IPS-NIHi11 (cell line): Measurements from ENCODE around the gene CYP1A1.

Experiments used
- DNase-seq: peaks from one replicate; pipeline ENCODE4 v3.0.0; 2012; ENCODE audit warnings: mixed read lengths, low spot score

CYP1A1 gene, protein sequence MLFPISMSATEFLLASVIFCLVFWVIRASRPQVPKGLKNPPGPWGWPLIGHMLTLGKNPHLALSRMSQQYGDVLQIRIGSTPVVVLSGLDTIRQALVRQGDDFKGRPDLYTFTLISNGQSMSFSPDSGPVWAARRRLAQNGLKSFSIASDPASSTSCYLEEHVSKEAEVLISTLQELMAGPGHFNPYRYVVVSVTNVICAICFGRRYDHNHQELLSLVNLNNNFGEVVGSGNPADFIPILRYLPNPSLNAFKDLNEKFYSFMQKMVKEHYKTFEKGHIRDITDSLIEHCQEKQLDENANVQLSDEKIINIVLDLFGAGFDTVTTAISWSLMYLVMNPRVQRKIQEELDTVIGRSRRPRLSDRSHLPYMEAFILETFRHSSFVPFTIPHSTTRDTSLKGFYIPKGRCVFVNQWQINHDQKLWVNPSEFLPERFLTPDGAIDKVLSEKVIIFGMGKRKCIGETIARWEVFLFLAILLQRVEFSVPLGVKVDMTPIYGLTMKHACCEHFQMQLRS

DNA sequence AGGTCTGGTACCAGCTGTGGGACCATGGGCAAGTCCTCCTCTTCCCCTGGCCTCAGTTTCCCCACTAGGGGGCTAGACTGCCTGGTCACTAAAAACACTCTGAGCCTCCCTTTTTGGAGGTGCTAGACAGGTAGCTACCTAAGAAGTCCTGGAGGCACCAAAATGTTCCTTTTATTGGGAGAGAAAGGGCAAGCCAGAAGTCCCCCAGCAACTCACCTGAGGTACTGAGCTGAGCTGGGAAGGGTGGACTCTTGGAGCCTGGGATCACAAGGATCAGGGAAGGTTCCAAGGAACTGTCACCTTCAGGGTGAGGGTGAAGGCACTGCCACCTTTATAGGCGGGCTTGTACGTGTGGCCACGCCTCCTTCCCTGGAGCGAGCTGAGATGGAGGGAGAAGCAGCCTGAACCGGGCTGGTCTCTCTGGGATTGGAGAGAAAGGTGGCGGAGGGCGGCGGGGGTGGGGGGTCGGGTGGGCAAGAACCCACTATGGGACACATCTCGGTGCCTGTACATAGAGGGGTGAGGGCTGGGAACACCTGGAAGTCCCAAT, at the start of gene CYP1A1:
Gene CYP1A1 (minus strand): TSS at position 304 of the 550 bp plus-strand sequence. CDS start 2,431 bp downstream, outside the sequence.
- peak; percentile 68 for DNase-seq

DNA sequence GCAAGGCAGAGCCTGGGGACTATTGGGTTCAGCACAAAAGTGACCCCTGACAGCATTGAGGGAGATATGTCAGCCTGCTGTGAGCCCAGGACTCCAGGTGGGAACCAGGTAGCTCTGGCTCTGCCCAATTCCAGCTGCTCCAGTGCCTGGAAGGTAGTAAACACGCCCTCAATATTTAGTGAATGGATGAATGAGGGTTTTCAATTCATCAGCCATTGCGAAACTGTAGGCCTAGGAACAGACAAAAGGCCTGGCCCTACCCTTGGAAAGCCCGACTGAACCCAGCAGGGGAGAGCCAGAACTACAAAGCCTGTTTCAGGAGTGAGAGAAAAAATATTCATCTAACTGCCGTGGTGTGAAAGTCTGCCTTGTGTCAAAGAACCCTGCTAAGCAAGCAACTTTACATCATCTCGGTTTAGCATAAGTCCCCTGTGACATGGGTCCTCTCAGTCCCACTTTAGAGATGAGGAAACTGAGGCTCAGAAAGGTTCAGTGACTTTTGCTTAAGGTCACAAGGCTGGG, 48.5 kb upstream of the CYP1A1 start:
- DNase-seq, result peak; percentile 60

DNA sequence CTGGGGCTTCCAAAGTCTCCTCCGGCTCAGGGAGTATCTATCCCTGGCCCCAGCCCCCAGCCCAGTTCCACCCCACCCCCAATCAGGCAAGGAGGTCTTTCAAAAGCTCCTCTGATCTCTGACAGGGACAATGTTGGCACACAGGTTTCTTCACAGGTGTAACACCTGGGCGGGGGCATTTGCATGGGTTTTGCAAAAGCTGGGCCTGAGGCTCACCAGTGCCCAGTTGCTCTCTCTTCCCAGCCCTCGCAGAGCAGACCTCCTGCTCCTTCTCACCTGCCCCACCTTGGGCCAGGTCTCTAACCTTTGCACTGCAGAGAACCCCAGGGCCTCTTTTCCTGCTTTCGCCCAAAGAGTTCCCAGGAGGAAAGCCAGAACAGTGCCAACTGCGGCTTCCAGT, 48.0 kb upstream of the CYP1A1 start:
- DNase-seq, result no peak

DNA sequence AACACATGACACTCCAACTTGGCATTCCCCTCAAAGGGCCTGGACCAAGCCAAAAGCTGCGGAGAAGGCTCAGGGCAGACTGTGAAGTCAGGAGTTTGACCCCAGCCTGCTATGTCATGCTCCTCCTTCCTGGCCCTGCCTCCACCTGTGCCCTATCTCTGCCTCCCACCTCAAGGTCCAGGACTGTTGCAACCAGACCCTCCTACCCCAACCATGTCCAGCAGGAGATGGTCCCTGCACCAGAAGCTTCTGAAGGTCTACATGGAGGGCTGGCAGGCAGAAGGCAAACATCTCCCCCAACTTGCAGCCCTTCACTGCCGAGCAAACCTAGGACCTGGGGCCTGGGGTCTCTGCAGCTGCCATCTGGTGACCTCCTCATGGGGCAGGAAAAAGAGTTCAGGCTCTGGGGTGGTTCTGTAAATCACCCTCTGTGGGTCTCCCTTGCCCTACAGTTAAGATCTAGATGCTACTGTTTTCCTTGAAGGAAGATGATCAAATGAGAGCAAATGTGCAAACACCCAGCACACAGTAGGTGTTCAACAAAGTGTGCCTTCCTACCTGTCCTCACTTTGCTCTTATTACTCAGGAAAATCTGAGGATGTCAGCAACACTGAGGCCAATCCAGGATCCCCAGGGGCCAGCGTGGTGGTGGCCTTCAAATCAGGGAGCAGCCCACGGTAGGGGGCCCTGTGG, 45.0 kb upstream of the CYP1A1 start:
- DNase-seq, result no peak

DNA sequence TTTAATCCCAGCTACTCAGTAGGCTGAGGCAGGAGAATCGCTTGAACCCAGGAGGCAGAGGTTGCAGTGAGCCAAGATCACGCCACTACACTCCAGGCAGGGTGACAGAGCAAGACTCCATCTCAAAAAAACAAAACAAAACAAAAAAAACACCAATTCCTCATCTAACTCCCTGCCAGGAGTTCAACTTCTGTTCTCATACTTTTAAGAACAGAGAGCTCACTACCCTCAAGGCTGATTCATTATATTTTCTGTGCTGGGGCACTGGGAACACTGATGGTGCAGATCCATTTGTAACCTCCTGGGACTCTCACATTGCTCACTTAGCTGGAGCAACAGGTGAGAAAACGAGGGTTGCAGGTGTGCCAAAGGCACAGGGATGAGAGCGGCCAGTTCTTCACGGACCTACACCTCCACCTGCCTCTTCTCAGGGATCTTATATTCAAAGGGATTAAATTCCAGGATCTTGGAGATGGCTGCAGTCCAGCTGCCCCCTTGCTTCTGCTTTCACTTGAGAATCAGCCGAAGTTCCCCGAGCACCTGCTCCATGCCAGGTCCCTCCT, 44.2 kb upstream of the CYP1A1 start:
- DNase-seq, result no peak

DNA sequence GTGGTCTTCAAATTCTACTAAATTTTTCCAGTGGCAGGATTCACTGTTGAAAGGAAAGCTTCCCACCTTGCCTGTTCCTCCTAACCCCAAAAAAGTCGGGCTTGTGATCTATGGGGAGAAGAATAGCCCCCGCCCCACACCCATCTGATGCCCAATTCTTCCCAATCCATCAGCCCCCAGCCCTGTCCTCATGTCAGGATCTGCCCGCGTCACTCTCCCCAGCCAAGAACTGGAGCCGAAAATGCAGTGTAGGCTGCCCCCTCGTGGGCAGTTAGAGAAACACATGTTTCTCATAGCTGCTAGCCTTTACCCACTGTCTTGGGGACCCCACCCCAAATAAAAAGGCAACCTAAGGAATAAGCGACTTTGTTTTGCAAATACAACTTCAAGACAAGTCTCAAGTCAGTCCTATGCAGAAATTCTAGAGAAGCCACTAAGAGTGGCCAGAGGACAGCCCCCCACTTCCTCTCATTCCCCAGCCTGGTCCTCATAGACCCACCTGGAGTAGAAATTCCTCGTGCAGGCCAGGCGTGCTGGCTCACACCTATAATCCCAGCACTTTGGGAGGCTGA, 43.5 kb upstream of the CYP1A1 start:
- peak; percentile 79 for DNase-seq

DNA sequence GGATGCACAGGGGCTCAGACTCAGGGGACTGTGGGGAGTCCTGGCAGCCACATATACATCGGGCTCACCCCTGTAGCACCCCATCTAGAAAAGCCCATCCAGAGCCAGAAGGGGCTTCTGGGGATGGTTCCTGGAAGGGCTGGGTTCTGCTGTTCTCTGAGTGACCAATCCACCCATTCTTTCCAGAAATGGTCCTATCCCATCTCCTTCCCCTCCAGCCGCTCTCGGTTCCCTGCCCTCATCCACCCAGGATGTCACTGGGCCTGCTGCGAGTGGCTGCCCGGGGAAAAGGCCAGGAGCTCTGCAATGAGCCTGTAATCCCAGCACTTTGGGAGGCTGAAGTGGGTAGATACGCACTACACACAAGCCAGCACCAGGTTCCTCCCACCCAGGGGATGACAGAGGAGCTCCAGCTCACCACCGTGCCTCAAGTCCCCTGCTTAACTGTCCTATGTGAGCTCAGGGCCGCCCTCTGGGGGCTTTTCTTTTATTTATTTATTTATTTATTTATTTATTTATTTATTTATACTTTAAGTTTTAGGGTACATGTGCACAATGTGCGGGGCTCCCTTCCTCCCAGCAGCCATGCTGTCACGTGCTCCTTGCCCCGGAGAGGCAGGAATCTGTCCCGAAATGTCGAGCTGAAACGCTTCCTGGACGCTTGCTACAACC, 42.9 kb upstream of the CYP1A1 start:
- DNase-seq, result no peak

DNA sequence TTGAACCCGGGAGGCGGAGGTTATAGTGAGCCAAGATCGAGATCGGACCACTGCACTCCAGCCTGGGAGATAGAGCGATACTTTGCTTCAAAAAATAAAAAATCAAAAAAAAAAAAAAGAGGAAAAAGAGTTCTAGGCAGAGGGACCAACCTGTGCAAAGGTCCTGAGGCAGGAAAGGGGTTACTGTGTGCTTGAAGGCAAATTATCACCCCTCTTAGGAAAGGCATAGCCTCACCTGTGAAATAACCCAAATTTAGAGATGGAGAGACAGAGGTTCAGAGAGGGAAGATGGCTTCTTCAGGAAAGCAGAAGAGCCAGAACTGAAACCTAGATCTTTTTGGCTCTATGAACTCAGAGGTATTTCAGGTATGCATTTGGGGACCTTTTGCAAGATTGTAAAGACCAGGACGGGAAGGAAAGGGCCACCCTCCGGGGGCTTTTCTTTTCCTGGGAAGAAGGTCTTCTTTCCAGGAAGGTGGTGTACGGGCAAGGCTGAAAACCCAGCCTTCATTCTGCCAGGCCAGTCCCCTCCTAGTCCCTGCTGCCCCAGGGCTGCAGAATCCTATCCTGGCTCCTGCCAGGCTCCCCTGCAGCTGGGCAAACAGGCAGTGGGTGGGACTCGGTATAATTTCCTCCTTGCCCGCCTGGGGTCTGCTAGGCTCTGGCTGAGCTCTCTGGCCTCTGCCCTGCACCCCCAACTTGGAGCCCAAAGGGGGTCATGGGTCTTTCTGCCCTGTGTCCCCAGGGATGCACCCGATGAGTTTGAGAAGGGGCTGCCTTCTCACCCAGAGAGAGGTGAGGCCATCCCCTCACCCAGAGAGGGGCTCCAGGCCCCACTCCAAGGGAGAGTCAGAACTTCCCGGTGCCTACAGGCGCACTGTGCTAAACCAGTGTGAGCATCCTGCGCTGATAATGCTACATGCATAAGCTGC, 42.1 kb upstream of the CYP1A1 start:
- DNase-seq, result no peak

DNA sequence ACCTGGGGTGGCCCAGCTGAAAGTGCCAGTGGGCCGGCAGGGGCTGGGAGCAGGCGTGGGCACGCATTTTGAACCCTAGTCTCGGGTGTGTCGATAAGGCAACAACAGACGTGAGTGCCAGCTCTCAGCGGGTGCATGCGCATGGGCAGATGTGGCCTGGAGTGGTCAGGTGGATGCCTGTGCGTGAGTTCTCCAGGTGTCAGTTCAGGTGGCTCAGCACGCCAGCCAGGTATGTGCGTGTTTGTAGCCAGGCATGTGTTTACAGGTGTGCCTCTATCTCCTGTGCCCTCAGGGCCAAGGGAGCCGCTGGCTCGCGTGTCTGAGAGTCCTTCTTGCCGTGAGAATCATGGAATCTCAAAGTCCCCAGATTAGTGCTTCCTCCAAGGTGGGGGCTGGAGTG, 38.1 kb upstream of the CYP1A1 start:
- DNase-seq, result no peak

DNA sequence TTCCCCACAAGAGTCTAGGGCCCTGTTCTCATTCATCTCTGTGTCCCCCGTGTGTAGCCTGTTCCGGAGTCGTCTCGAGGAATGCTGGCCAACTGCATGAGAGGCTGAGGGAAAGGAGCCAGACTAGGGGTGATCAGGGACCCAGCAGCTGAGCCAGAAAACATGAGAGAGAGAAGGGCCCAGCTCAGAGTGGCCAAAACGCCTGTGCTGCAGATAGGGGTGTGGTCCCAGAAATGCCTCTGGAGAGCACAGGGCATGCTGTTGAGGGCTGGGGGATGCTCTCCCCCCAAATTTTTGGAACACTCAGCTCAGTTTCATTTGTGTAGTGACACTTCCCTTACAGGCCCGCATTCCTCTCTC, 37.4 kb upstream of the CYP1A1 start:
- DNase-seq, result no peak

DNA sequence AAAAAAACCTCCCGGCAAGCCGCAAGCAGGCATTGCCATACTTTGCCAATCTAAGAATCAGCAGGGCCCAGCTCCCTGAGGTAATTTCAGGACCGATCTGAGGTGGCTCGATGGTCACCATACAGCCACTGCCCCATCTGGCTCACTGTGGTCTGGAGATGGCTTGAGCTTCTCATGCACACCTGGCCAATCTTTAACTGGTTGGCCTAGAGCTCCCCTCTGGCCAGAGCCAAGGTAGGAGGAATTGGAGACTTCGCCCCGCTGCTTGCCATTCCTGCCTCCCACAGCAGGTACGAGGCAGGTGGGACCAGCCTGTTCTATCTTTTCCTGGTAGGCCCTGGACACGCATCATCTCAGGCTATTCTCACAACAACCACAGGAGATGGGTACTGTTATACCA, 33.4 kb upstream of the CYP1A1 start:
- no peak for DNase-seq

DNA sequence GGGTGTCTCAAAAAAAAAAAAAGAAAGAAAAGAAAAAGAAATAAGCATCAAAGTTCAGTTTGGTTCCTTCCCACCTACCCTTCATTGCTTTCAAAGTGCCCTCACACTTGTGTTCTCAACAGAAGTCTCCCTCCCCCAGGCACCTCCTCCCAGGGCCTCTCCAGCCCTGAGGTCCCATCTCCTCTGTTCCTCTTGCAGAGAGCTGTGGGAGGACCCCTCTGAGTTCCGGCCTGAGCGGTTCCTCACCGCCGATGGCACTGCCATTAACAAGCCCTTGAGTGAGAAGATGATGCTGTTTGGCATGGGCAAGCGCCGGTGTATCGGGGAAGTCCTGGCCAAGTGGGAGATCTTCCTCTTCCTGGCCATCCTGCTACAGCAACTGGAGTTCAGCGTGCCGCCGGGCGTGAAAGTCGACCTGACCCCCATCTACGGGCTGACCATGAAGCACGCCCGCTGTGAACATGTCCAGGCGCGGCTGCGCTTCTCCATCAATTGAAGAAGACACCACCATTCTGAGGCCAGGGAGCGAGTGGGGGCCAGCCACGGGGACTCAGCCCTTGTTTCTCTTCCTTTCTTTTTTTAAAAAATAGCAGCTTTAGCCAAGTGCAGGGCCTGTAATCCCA, 29.4 kb upstream of the CYP1A1 start:
- DNase-seq, result no peak

DNA sequence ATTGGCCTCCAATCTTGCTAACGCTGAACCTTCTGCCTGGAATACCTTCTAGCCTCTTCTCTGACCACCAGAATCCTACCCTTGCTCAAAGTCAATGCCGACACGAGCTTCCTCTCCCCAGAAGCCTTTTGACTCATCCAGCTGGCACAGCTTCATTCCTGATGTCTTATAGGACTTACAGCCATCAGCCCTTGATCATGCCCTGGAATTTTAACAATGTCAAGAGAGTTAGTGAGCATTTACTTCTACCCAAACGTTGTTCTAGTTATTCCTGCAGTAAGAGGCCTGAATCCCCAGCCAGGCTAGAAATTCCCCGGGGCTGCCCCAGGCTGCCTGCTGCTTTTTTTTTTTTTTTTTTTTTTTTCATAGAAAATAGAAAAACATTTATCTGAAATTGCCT, 27.2 kb upstream of the CYP1A1 start:
- no peak for DNase-seq

DNA sequence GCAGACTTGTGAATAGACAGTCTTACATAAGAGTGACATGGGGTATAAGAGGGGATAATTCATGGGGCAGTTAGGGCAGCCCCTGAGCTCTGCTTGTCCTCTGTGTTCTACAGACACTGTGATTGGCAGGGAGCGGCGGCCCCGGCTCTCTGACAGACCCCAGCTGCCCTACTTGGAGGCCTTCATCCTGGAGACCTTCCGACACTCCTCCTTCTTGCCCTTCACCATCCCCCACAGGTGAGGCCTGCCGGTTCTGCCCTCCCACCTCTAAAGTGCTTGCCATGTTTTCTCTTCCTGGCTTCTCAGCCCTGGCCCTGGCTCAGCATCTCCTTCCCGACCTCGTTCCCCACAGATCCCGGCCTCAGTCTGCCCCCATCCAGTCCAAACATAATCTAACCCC, 26.7 kb upstream of the CYP1A1 start:
- no peak for DNase-seq

DNA sequence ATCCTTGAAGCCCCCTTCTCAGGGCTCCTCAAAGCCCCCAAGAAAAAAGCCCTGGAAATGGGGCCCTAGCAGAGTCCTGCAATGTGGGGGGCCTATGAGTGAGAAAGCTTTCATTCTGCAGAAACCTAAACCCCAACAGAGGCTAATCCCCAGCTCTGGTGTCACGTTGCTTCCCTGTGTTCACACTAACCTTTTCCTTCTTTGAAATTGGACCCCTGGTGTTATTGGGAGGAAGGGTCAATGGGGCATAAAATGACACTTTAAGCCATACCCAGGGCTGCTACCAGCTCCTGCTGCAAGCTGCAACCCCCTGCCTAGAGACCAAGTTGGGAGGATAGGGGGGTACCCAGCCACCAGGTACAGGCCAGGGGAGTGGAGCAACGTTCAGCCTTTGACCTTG, 25.4 kb upstream of the CYP1A1 start:
- DNase-seq, result peak; percentile 60

DNA sequence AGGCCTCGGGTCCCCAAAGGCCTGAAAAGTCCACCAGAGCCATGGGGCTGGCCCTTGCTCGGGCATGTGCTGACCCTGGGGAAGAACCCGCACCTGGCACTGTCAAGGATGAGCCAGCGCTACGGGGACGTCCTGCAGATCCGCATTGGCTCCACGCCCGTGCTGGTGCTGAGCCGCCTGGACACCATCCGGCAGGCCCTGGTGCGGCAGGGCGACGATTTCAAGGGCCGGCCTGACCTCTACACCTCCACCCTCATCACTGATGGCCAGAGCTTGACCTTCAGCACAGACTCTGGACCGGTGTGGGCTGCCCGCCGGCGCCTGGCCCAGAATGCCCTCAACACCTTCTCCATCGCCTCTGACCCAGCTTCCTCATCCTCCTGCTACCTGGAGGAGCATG, 24.5 kb upstream of the CYP1A1 start:
- no peak for DNase-seq

DNA sequence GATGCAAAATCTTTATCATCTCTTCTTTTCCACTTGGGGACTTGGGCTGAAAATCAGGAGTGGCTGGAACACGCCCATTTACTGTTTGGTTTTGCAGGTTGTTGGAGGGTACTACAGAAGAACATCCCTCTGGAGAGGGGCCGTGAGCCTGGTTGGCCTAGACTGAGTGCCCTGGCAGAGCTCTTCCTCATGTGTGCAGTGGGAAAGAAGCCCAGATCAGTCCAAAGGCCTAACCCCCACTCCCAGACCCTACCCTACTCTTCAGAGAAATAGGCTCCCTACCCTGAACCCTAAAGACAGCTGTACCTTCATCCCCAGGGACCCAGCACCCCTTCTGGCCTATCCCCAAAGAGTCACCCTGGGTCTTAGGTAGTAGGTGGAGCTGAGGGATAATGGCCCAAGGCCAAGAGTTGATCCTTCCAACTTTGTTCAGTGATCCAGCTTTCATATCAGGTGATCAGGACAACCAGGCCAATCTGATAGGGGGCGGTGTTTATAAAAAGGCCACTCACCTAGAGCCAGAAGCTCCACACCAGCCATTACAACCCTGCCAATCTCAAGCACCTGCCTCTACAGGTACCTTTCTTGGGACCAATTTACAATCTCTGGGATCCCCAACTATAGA, 23.1 kb upstream of the CYP1A1 start, which contains the start of gene CYP1A2:
Gene CYP1A2 (plus strand): TSS at position 524 of the 625 bp plus-strand sequence. CDS start 894 bp downstream, outside the sequence.
- DNase-seq, result no peak

DNA sequence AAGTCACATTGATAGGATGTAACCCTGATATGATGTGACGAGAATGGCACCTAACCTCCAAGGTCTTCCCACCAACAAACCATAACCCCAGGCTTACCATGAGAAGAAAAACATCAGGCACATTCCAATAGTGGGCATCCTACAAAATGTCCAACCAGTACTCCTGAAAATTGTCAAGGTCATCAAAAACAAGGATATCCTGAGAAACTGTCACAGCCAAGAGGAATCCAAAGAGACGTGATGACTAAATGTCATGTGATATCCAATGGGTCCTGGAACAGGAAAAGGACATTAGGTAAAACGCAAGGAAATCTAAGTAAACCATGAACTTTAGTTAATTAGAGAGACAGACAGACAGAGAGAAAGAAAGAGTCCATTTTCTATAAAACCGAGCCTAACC, 21.1 kb upstream of the CYP1A1 start:
- DNase-seq, result no peak

DNA sequence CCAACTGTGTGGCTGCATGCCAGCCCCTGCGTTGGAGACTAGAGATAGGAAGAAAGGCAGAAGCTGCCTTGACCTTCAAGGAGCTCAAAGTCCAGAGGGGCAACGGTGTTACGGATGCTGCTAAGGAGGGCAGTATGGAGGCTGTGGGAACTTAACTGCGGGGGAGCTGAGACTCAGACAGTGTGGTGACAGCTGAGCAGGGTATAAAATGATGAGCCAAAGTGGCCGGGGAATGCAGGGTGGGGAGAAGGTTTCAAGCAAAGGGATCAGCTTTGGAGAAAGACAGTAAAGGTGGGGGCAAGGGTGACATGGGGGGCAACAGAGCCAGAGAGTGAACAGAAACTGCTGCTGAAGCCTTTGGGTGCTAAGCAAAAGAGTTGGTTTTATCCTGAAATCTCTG, 17.1 kb upstream of the CYP1A1 start:
- no peak for DNase-seq
